Measurements from ENCODE around the gene PCNX2.

- no peak for TF ChIP-seq CTCF (IDR thresholded peaks at IDR 0.05)
- TF ChIP-seq POLR2A (IDR thresholded peaks at IDR 0.05) = no peak
- no peak for TF ChIP-seq EP300 (IDR thresholded peaks at IDR 0.05)
These were observed 77.7 kb downstream of the PCNX2 start for GRCh38 chr1:233217832-233218231.
